NCI-H345 (cell line): ENCODE results near the gene IDI2.
"Not testable (repeated sequence)": the region's sequence is repeated elsewhere in the genome, so short reads cannot be mapped to it uniquely, and the experiment has no call there.

Experiments
- DNase-seq: peaks from one replicate; lab custom pipeline; 2025; lab: John Stamatoyannopoulos, UW

IDI2 gene

GRCh38 chr10:1025683-1026082 is at the start of gene IDI2:
Gene IDI2 (minus strand): TSS chr10:1025859. CDS start chr10:1024723, 1,136 bp downstream.
- DNase-seq: no peak

- DNase-seq: no peak
Observed at GRCh38 chr10:1074748-1075308, 49.2 kb upstream of the IDI2 start.

DNA sequence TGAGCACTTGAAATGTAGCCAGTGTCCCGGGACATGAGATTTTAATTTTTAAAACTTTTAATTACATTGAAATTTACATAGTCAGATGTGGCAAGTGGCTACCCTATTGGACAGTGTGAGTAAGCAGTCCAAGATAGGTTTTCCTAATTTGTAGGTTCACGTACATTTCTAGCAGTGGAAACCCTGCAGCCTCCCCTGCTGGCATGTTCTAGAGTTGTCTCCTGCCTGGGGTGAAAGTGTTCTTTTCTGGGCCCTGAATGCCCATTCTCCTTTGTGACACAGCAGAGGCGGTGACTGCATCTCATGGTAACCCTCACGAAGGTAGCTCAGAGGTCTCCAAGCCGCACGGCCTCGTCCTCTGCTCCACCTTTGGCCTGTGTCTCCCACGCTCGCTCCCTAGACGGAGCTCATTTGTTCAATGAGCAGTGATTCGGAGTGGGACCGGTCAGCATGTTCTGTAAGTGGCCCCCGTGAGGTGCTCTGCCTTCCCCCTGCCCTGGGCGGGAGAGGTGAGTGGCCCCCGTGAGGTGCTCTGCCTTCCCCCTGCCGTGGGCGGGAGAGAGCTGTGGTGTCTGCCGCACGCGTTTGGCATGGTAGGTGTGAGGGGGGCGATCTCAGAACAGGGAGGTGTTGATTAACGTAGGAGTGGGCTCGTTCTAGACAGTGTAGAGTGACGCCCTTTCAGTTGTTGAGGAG is 48.5 kb upstream of the IDI2 start:
- DNase-seq: no peak

- DNase-seq: no peak
Observed at GRCh38 chr10:1070919-1071318, 45.3 kb upstream of the IDI2 start.

DNA sequence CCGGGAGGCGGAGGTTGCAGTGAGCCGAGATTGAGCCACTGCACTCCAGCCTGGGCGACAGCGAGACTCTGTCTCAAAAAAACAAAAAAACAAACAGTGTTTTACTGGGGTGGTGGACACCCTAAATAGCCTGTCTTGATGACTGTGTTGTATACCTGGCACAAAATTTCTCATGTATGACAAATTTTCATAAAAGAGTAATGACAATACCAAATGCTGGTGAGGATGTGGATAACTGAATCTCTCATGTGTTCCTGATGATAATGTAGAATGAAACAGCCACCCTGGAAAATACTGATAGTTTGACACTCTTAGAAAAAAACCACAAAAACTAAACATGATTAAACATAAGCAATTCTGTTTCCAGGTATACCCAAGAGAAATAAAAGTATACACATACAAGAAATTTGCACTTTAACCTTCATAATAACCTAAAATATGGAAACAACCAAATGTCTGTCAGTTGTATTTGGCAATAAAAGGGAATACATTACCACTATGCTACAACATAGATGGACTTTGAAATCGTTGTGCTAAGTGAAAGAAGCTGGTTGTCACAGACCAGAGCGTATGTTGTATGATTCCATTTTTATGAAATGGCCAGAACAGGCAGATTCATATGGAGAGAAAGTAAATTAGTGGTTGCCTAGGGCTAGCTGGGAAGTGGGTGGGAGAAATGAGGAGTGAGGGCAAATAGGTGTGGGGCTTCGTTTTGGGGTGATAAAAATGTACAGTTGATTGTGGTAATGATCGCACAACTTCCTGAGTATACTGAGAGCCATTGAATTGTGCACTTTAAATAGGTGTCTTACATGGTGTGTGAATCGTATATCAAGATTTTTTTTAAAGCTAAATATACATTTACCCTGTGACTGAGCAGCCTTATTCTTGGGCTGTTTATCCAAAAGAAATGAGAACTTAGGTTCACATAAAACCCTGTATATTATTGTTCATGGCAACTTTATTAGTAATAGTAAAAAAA is 43.0 kb upstream of the IDI2 start:
- no peak for DNase-seq

- not testable (repeated sequence) for DNase-seq
Observed at GRCh38 chr10:1066734-1067133, 41.1 kb upstream of the IDI2 start.

DNA sequence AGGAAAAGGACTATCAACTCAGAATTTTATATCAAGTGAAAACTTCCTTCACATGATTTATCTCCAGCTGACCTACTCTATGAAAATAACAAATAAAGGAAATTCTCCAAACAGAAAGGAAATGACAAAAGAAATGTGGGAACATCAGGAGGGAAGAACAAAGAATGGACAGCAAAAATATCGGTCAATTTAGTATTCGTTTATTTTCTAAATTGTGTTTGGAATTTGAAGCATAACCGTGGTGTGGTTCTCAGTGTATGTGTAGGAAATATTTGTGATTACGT is 39.2 kb upstream of the IDI2 start:
- DNase-seq: no peak

DNA sequence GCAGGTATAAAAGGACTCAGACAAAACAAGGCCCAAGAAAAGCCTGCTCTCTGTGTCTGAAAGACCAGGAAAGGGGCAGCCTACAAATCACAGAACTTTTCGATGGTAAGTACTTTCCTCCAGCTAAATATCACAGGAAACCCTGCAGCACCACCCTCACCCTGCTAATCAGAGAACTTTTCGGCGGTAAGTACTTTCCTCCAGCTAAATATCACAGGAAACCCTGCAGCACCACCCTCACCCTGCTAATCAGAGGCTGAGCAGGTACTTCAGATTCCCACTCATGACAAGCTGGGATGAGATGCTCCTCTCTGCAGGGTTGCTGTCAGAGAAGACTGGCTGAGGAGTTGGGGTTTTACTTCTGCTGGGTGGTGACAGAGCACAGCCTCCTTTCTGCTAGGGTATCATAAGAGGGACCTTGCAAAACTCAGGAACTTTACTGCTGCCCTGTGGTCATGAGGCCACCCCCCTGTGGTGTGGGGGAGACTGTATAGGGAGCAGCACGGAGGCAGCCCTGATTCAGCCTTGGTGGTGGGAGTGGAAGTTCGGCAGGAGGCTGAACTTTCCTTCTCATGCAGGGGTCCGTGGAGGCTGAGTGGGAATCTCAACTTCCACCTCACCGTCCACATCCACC is 37.7 kb upstream of the IDI2 start:
- DNase-seq: no peak

DNA sequence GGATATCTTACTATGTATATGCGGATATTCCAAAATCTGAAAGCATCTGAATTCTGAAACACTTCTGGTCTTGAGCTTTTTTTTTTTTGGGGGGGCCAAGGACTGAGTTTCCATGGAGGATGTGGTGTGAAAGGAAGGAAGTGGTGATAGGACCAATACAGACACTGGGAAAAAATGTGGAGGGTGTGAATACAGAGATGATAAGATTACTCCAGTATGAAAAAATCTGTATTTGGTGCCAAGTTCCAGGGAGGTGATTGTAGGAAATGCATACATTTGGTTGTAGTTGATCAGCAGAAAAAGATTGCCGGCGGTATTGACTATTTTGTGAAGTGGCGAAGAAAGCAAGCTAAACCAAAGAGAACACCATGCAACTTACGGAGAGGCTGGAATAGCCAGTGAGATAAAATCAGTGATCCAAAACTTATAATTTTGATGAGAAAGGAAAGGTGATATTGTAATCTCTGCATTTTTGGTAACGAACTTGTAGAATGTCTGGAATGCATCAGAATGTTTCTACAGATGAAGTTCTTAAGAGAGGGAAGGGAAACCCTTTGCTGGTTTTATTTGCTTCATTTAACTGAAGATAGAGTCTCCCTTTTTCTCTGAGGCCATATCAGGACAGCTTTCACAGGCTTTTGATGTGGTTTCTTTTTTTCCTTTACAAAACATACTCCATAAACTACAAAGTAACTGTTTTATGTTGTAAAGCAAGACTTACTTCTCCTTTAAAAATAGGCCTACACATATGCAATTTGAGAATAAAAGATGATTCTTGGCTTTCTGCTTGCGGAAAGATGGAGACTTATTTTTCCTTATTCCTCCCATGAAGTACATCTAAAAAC is 36.5 kb upstream of the IDI2 start:
- DNase-seq: no peak

DNA sequence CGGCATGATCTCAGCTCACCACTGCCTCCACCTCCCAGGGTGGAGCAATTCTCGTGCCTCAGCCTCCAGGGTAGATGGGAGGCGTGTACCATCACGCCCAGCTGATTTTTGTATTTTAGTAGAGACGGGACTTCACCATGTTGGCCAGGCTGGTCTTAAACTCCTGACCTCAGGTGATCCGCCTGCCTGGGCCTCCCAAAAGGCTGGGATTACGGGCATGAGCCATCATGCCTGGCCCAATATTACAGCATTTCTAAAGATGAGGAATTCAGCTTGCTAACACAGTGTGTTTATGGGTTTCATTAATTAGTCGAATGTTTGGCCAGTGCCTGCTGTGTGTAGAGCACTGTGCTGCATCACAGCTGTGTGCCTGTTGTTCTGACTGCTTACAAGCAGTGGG is 34.2 kb upstream of the IDI2 start:
- no peak for DNase-seq

- DNase-seq: no peak
Observed at GRCh38 chr10:1058017-1058416, 32.4 kb upstream of the IDI2 start.

GRCh38 chr10:1057106-1057657 is 31.5 kb upstream of the IDI2 start:
- no peak for DNase-seq

DNA sequence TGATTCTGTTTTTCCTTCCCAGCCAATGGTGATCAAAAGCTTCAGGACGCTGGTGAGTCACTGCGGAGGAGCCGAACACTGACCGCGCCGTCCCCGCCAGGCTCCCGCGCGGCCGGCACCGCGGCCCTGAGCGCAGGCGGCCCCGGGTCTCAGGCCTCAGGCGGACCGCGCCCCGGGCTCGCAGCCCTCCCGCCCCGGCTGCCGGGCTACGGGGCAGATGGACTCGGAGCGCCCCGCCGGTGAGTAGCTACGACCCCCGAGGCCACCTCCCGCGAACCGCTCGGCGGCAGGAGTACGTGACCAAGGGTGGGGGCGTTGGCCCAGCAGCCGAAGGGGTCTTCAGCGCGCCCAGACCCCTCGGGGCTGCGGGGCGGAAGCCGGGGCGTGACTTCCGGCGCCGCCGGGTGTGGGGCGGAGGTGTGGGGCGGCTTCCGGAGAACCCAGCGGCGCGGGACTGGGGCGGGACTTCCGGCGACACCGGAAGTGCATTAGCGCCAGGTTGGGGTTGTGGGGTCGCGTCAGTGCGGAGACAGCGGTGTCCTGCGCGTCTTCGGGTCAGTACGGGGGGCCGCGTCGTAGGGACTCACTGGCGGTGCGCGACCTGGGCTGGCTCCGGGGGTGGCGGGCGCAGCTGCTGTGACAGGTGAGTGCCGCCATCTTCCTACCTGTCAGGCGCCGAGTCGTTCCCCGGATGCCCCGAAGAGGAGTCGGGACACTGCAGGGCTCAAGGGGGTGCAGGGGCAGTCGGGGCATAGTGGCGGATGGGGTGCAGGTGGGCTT is 30.9 kb upstream of the IDI2 start, which contains the start of gene WDR37:
Gene WDR37 (plus strand): TSS at position 60 of the 780 bp plus-strand sequence. CDS start 15,771 bp downstream, outside the sequence.
- peak; percentile 85 for DNase-seq

DNA sequence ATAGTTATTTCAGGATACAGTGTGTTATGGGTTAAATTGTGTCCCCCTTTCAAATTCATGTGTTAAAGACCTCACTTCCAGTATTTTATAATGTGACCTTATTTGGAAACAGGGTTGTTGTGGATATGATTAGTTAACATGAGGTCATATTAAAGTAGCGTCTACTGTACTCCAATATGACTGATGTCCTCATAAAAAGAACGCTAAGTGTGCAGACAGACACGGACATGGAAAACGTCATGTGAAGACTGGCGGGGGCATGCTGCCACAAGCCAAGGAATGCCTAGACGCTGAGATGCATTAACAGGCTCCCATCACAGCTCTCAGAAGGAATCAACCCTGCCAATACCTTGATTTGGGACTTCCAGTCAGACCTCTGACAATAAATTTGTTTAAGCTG is 29.0 kb upstream of the IDI2 start:
- no peak for DNase-seq

DNA sequence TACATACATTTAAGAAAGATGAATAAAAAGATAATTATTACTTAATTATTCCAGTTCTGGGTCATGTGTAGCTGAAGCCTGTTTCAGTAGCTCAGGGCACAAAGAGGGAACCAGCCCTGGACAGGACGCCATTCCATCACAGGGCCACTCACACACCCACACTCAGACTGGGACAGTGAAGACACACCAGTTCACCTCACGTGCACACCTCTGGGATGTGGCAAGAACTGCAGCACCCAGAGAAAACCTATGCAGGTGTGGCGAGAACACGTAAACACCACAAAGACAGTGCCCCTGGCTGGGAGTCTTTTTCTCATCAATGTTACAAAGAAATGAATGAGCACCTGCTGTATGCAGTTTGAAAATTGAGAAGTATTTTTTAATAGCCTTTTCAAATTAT is 24.9 kb upstream of the IDI2 start:
- no peak for DNase-seq

DNA sequence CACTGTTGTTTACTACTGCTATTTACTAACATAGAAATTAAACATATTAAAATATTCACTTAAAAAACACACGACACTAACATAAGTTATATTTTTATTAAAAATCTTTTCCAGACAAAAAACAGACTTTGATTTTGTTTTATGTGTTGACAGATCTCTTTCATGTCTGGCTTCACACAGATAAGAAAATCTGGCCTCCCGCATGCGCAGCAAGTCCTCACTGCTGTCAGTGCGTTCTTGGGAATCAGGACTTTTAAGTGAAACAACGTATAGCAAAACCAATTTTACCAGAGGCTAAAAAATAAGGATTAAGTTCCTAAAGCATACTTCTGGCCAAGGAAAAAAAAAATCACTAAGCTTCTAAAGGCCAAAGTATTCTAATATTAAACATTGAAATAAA is 24.5 kb upstream of the IDI2 start:
- DNase-seq: no peak

DNA sequence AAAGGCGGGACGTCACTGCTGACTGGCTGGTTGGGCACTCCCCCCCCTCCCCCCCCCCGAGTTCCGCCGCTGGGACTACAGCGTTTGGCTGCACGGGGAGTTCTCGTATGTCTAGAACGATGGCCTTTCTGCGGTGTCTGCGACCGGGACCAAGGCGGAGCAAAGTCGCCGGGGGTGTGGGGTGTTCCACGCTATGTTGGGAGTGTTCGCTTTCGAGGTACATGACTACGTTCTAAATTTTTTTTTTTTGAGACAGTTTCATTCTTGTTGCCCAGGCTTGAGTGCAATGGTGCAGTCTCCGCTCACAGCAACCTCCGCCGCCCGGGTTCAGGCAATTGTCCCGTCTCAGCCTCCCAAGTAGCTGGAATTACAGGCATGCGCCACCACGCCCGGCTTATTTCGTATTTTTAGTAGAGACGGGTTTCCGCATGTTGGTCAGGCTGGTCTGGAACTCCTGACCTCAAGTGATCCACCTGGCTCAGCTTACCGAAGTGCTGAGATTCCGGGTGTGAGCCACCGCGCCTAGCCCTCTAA is 23.8 kb upstream of the IDI2 start:
- no peak for DNase-seq

DNA sequence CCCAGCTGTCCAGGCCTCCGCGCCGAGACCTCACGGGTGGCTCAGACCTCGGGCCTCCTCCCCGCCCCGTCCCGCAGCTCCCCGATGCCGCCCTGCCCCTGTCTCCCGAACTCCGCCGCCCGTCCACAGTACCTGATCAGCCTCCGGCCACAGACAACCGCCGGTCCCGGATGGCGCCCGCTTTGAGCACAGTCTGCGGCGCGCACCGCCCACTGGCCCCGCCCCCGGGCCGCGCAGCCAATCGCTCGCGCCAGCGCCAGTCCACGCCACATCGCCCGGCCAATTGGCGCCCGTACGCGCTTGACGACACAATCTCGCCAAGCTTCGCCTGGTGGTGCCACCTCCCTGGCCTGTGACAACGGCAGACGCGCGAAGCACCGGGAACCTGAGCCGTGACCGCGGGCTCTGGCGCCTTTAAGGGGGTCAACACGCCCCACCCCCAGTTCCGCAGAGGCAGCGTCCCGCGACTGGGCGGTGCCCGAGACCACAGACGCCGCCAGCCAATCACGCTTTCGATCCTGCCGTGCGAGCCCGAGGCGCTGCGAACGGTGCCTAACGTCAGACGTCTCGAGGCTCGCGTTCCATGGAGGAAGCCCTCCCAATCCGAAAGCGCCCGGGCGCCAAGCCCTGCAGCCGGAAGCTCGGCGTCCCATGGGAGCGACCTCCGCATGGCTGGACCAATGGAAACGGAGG is 23.2 kb upstream of the IDI2 start, which contains the start of gene IDI1:
Gene IDI1 (minus strand): TSS at position 388 of the 693 bp plus-strand sequence. CDS start 116 bp downstream, at position 272.
- peak; percentile 100 for DNase-seq

- peak; percentile 60 for DNase-seq
Observed at GRCh38 chr10:1048349-1048731, 22.7 kb upstream of the IDI2 start.
